Caco-2 (cell line): Measurements from ENCODE around the gene CHRM1. TPM values are rescaled to one million over a fixed set of nuclear protein-coding genes. Genes with fewer than 3 reads are reported as not detected.

Source experiments
- BruUV-seq: library from RNA; stranded (reverse); fragments of 400-500 nt; replicated peaks from 2 replicates; lab custom pipeline; 2021; lab: Mats Ljungman, UMichigan
- CTCF ChIA-PET: fragments of 300-600 bp; sonication (Branson Sonifier 250); formaldehyde crosslinking; loops from one replicate; lab custom pipeline; 2022; ENCODE audit warnings: antibody characterized with exemption; lab: Charles Lee
- POLR2A ChIA-PET: fragments of 300-600 bp; sonication (Branson Sonifier 250); formaldehyde crosslinking; loops from one replicate; lab custom pipeline; 2022; ENCODE audit warnings: antibody characterized with exemption; lab: Charles Lee
- DNase-seq, 2 experiments: peaks; one replicate each; pipeline versions ENCODE4 v3.0.0 to v3.0.0-alpha.2; 2020 to 2022
- H3K27me3 ChIP-seq: replicated peaks from 2 replicates; pipeline ENCODE4 v1.6.0; 2011; ENCODE audit warnings: low read length; ENCODE audit not compliant: control insufficient read depth, insufficient read depth
- H3K36me3 ChIP-seq: 2 replicates; pipeline ENCODE4 v1.5.1; 2011; ENCODE audit warnings: low read length; ENCODE audit not compliant: control insufficient read depth, insufficient read depth
- H3K4me1 ChIP-seq: fragments of 250-450 bp; sonication (Bioruptor Pico); 2 replicates; pipeline ENCODE4 v1.5.1; 2020; ENCODE audit warnings: mild to moderate bottlenecking
- H3K4me3 ChIP-seq: 2 replicates; pipeline ENCODE4 v1.5.1; 2011; ENCODE audit warnings: low read depth, mild to moderate bottlenecking, control low read depth, low read length
- H3K9me3 ChIP-seq: fragments of 250-450 bp; sonication (Bioruptor Pico); 2 replicates; pipeline ENCODE4 v1.5.1; 2020; ENCODE audit warnings: mild to moderate bottlenecking, moderate library complexity
- H3K27ac Mint-ChIP-seq: one replicate; pipeline ENCODE4 v1.8.0; 2022; ENCODE audit warnings: mixed read lengths; ENCODE audit not compliant: unreplicated experiment
- H3K27me3 Mint-ChIP-seq: one replicate; pipeline ENCODE4 v1.8.0; 2022; ENCODE audit warnings: mixed read lengths; ENCODE audit not compliant: insufficient read depth, unreplicated experiment
- H3K36me3 Mint-ChIP-seq: one replicate; pipeline ENCODE4 v1.8.0; 2022; ENCODE audit warnings: mild to moderate bottlenecking, mixed read lengths; ENCODE audit not compliant: insufficient read depth, unreplicated experiment
- H3K4me1 Mint-ChIP-seq: one replicate; pipeline ENCODE4 v1.8.0; 2022; ENCODE audit warnings: low read depth, mixed read lengths; ENCODE audit not compliant: unreplicated experiment
- H3K4me3 Mint-ChIP-seq: one replicate; pipeline ENCODE4 v1.8.0; 2022; ENCODE audit warnings: mild to moderate bottlenecking, moderate library complexity, mixed read lengths; ENCODE audit not compliant: unreplicated experiment
- H3K9me3 Mint-ChIP-seq: one replicate; pipeline ENCODE4 v1.8.0; 2022; ENCODE audit warnings: mixed read lengths; ENCODE audit not compliant: unreplicated experiment
- intact Hi-C: fragments of 100-400 bp; cut with micrococcal nuclease; formaldehyde crosslinking; loops from one replicate; pipeline ENCODE4 v1.10.0; 2022; ENCODE audit not compliant: unreplicated experiment
- total RNA-seq: library from RNA; stranded (reverse); gene quantifications from 2 replicates; pipeline ENCODE4 v1.2.3, GENCODE V29; 2022
- TF ChIP-seq, protein P1 (sequence below), 2 experiments: fragments of 200-600 bp in 1 of 2; IDR thresholded peaks; 1 replicate in 1 of 2; 2 replicates in 1 of 2; pipeline versions ENCODE4 v1.5.1 to v1.8.0; 2011 to 2022; ENCODE audit warnings: antibody characterized with exemption in 1 of 2, control low read depth in 1 of 2, inconsistent platforms in 1 of 2, low read depth in 1 of 2, low read length in 1 of 2, mild to moderate bottlenecking in 1 of 2, moderate library complexity in 1 of 2; ENCODE audit not compliant: insufficient read depth in 1 of 2, severe bottlenecking in 1 of 2, unreplicated experiment in 1 of 2

CHRM1 gene
- total RNA-seq, 1 experiment from 2014 or later, result not detected

- H3K4me1 ChIP-seq, result peaks cover 9% of the 10 kb centered on the region; the same call in 1 of the 2 replicates
- Mint-ChIP-seq H3K4me3 (no peak overlapping the region), H3K9me3 (no peaks in the 10 kb centered on the region), H3K4me1 (peaks cover 5% of the 10 kb centered on the region), H3K27me3 (no peaks in the 10 kb centered on the region), H3K36me3 (no peaks in the 10 kb centered on the region), H3K27ac (no peak overlapping the region)
- intact Hi-C loops, result loop anchor here (1.0 to 5.0 kb wide), 2 partner anchors 118 to 221 kb away; no protein-coding TSS in a partner anchor
- CTCF ChIA-PET, result interaction anchor here (0.6 to 7.5 kb wide), 21 partner anchors 10 to 129 kb away, joined by 3 to 103 read pairs (median 3); partner anchors contain the start of gene TMEM179B
- no TSS peak for BruUV-seq
- DNase-seq, result peak; percentile 84 to 88
- H3K9me3 ChIP-seq, result no peaks in the 10 kb centered on the region
- H3K36me3 ChIP-seq, result no peaks in the 10 kb centered on the region
- H3K4me3 ChIP-seq, result no peak overlapping the region
- no peaks in the 10 kb centered on the region for H3K27me3 ChIP-seq
- TF ChIP-seq, protein P1, sequence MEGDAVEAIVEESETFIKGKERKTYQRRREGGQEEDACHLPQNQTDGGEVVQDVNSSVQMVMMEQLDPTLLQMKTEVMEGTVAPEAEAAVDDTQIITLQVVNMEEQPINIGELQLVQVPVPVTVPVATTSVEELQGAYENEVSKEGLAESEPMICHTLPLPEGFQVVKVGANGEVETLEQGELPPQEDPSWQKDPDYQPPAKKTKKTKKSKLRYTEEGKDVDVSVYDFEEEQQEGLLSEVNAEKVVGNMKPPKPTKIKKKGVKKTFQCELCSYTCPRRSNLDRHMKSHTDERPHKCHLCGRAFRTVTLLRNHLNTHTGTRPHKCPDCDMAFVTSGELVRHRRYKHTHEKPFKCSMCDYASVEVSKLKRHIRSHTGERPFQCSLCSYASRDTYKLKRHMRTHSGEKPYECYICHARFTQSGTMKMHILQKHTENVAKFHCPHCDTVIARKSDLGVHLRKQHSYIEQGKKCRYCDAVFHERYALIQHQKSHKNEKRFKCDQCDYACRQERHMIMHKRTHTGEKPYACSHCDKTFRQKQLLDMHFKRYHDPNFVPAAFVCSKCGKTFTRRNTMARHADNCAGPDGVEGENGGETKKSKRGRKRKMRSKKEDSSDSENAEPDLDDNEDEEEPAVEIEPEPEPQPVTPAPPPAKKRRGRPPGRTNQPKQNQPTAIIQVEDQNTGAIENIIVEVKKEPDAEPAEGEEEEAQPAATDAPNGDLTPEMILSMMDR (IDR thresholded peaks at IDR 0.05; ENCODE audit: insufficient read depth in 1 of 2, low read depth in 1 of 2, low read length in 1 of 2, severe bottlenecking in 1 of 2, unreplicated experiment in 1 of 2), result peak; percentile 98 to 99
- POLR2A ChIA-PET, result interaction anchor here (0.5 to 1.7 kb wide), 2 partner anchors 16 to 74 kb away, joined by 3 to 8 read pairs; partner anchors contain the start of gene STX5
Measured at GRCh38 chr11:62905927-62906531, 15.1 kb downstream of the CHRM1 start.

GRCh38 chr11:62905296-62905695 is 15.9 kb downstream of the CHRM1 start:
- ChIA-PET CTCF (interaction anchor here (0.6 to 7.5 kb wide), 20 partner anchors 10 to 130 kb away, joined by 3 to 103 read pairs (median 3); partner anchors contain the start of gene TMEM179B), POLR2A (interaction anchor here (0.5 to 1.7 kb wide), 2 partner anchors 15 to 73 kb away, joined by 3 to 8 read pairs; partner anchors contain the start of gene STX5)
- peaks cover 9% of the 10 kb centered on the region; the same call in 1 of the 2 replicates for H3K4me1 ChIP-seq
- Mint-ChIP-seq H3K27ac (no peak overlapping the region), H3K36me3 (no peaks in the 10 kb centered on the region), H3K4me1 (peaks cover 5% of the 10 kb centered on the region), H3K4me3 (no peak overlapping the region), H3K27me3 (no peaks in the 10 kb centered on the region), H3K9me3 (no peaks in the 10 kb centered on the region)
- H3K27me3 ChIP-seq, result no peaks in the 10 kb centered on the region
- no peaks in the 10 kb centered on the region for H3K36me3 ChIP-seq
- no peak overlapping the region for H3K4me3 ChIP-seq
- H3K9me3 ChIP-seq, result no peaks in the 10 kb centered on the region
- TF ChIP-seq, protein P1 (IDR thresholded peaks at IDR 0.05; ENCODE audit: insufficient read depth in 1 of 2, low read depth in 1 of 2, low read length in 1 of 2, severe bottlenecking in 1 of 2, unreplicated experiment in 1 of 2), result no peak
- DNase-seq, result no peak
- intact Hi-C loops, result loop anchor here (5.0 kb wide), 1 partner anchor 222 kb away; no protein-coding TSS in a partner anchor
- BruUV-seq, result no TSS peak

DNA sequence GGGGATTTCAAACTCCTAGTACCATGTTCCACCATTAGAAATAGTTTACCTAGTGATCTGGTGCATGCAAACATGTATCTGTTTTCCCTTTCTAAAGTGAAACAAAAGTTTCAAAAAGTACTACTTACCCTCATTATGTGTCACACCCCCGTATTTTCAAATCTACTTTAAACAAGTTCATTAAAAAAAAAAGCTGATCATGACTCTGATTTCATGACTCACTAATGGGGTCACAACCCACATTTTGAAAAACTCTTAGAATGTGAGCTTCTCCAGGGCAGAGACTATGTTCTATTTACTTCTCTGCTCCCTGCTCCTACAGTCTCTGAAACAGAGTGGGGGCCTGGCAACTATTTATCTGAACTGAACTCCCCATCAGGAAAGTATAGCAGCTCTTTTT is 18.2 kb downstream of the CHRM1 start:
- TF ChIP-seq, protein P1 (IDR thresholded peaks at IDR 0.05; ENCODE audit: insufficient read depth in 1 of 2, low read depth in 1 of 2, low read length in 1 of 2, severe bottlenecking in 1 of 2, unreplicated experiment in 1 of 2), result no peak
- no peak for DNase-seq
- no peaks in the 10 kb centered on the region for H3K36me3 ChIP-seq
- no peaks in the 10 kb centered on the region for H3K9me3 ChIP-seq
- H3K4me1 ChIP-seq, result no peaks in the 10 kb centered on the region
- H3K9me3 Mint-ChIP-seq, result no peaks in the 10 kb centered on the region
- H3K4me3 ChIP-seq, result no peak overlapping the region
- no peak overlapping the region for H3K27ac Mint-ChIP-seq
- H3K27me3 ChIP-seq, result no peaks in the 10 kb centered on the region
- intact Hi-C loops, result no loop called here
- CTCF ChIA-PET, result interaction anchor here (0.7 to 1.6 kb wide), 2 partner anchors 62 to 121 kb away, joined by 3 to 7 read pairs; no protein-coding TSS in a partner anchor
- no peaks in the 10 kb centered on the region for H3K36me3 Mint-ChIP-seq
- POLR2A ChIA-PET, result no interaction called here
- peaks cover 5% of the 10 kb centered on the region for H3K4me1 Mint-ChIP-seq
- no peaks in the 10 kb centered on the region for H3K27me3 Mint-ChIP-seq
- BruUV-seq, result no TSS peak
- no peak overlapping the region for H3K4me3 Mint-ChIP-seq
